HG03045 (cell line): ENCODE measurements around the gene HTRA1.

Experiments used
- ATAC-seq: cut with Tn5 transposase; IDR thresholded peaks from one replicate; pipeline ENCODE4 v1.9.1; 2021; ENCODE audit warnings: mild to moderate bottlenecking, moderate library complexity; ENCODE audit not compliant: unreplicated experiment

HTRA1 gene

DNA sequence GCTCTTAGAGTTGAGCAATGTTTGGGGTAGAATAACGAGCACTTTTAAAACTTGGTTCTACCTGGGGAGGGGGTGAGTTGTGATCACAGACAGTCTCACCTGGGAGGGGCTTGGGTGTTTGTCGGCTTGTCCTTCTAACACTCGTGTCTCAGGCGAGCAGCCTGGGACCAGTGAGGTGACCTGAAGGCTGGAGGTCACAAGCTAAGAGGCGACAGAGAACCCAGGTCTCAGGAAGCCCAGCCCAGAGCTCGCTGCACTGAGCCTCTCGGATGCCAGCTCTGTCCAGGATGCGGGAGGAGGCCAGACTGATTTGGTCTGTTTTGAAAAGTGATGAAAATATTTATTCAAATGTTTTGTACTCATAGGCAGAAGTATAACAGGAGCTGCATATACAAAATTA is 11.8 kb downstream of the HTRA1 start:
- ATAC-seq, result no peak

DNA sequence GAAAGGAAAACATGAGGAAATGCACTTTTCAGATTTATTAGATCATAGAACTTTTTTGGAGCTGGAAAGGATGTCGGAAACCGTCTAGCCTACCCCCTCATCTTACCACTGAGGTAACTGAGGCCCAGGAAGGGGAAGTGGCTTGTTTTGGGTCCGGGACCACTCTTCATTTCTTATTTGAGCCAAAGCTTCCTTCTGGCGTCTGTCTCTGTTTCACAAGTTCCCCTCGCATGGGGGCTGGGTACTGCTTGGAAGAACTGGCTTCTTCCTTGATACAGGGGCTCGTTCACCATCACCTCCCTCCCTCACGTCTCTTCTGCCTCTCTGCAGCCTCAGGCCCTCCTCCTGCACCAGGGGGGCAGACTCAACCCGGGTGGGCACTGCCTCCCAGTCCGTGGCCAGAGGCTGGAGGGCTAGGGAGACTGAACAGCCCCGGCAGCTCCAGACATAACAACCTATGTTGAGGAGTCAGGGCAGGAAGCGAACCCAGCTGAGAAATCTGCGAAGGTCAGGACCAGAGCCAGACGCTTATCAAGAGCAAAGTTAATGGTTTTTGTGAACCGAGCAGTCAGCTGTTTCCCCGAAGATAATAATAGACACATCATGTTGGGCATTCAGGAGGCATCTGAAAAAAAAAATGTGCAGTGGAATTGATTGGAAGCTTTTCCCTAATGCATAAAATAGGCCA is 12.9 kb downstream of the HTRA1 start:
- no peak for ATAC-seq

DNA sequence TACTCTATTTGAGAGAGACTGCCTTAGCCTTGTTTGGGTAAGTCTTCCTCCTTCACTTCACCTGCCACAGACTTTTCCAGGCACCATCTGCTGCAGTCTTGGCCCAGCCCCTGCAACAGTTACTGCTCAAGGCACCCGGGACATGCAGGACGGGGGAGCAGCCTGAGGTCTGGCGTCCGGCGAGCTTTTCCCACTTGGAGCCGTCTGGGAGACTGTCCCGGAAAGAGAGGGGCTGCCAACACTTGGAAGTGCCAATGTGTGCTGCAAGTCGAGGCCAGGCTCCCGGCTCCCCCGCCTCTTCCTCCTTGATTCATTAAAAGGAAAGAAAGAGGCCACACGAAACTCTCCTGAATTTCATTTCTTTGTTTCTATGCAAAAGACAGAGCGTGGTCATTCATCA is 13.7 kb downstream of the HTRA1 start:
- ATAC-seq, result no peak

DNA sequence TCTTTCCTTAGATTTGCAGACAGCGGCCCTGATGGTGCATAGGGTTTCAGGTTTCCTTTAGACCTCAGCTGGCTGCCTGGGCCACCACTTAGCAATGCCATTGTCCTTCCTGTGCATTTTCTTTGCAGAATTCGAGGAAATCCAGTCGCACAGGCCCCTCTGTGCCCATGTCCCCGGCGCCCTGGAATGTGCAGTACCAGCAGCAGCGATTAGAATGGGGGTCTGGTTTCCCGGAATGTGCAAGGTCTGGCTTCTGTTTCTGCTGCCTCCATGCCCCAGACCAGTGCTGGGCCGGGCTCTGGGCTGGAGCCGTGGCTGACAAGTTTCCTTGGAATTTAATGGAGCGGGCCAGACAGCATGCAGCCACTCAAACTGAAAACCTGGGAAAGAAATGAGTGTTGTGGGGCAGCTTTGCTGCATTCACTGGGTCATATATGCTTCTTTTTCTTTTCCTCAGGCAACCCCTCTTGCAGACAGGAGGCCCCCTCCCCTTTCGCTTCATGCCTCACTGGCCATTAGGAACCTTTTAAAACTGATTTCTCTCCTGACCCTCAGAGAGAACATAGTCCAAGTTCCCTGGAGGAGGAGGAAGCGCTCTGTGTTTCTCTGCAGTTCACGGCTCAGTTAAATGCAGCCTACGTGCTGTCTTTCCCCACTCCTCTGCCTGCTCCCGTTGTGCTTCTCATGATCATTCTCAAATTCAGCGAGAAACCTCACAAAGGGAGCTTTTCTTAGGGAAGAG is 14.4 kb downstream of the HTRA1 start:
- no peak for ATAC-seq

DNA sequence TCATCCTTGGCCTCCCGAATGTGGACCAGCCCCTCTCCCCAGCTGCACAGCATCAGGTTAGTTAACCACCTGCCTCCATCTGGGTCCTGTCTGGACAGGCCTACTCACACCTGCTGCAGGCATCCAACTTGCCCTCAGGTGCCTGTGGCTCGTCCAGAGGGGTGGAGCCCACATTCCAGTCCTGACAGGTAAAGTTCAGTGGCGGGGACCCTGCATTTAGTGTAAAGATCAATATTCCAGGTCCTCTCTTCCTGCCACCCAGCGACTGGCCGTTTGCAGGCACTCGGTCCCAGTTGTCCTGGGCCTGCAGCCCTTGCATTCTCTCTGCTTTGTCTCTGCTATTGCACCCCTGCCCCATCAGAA is 15.0 kb downstream of the HTRA1 start:
- no peak for ATAC-seq

DNA sequence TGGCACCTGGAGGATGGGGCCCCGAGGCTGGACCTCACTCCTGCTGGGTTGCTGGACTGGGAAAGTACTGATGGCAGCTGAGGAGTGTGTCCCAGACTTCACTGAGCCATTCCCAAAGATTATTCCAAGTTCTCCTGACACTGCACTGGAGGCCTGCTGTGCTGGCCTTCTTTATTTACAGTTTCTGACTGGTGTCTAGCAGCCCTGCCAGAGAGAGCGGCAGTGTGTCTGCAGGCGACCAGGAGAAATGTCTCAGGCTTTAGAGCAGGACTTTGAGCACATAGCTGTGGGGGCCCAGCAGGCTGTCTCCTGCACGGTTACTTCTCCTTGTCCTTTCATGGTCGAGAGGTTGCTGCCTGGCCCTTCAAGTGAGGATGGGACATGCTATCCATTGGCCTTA is 16.1 kb downstream of the HTRA1 start:
- ATAC-seq, result no peak

DNA sequence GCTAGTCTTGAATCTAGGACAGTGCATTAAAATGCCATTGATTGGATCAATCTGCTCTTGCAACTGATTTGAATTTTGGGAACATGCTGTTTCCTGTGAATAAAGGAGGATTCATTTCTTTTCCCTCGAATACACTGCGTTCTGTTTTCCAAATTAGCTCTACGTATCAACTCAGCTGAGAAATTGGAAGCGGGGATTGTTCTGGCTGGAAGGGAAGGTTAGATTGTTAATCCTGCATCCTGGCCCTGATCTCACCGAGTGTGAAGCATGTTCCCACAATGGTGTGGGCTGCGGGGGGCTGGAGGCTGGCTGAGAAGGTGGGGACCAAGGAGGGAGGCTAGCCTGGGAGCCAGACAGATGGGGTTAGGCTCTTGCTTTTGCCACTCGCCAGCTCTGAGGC is 17.6 kb downstream of the HTRA1 start:
- no peak for ATAC-seq

DNA sequence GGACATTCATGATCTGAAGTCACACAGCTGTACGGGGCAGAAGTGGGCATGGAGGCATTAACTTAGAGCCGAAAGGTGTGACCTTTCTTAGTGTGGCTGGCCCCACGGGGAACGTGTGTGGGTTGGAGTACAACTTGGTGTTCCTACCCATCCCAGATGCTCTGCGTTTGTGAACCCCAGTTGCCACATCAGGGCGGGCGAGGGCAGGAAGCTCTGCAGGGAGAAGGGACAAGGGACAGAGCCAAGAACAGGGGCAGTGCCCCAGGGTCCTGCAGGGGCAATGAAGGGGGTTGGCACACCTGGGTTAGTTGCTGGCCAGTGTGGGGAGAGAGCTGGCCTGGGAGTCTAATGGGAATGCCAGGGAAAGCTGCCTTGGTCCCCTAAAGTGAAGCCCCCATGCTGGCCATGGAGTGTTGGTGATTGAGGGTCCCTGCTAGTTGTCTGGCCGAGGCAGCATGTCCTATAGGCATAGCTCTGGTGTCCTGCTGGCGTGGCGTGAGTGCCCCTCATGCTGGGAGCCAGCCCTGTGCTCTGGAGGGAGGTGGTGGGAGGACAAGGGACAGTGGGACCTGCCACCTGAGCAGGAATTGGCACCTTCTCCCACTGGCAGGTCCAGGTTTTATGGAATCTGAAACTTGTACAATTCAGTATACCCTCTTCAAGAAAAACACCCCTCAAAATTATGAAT is 18.9 kb downstream of the HTRA1 start:
- no peak for ATAC-seq

DNA sequence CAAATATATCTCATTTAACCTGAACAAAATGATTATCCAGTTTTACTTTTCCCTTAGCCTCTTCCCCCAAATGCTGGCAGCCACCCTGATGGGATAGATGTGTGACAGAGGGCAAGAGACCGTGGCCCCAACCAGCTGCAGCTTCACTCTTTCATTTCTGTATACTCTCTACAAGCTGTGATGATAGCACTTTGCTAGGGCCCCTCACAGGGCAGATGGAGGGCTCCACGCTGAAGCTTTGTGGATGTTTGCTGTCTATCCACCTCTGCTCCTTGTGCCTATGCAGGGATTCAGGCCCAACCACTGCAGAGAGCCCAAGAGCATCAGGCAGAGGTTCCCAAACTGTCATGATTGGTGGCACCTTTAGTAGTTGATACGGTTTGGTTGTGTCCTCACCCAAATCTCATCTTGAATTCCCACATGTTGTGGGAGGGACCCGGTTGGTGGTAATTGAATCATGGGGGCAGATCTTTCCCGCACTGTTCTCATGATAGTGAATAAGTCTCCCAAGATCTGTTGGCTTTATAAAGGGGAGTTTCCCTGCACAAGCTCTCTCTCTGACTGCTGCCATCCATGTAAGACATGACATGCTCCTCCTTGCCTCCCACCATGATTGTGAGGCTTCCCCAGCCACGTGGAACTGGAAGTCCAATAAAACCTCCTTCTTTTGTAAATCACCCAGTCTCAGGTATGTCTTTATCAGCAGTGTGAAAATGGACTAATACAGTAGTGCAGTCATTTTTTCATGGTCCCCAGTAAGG is 20.1 kb downstream of the HTRA1 start:
- no peak for ATAC-seq

DNA sequence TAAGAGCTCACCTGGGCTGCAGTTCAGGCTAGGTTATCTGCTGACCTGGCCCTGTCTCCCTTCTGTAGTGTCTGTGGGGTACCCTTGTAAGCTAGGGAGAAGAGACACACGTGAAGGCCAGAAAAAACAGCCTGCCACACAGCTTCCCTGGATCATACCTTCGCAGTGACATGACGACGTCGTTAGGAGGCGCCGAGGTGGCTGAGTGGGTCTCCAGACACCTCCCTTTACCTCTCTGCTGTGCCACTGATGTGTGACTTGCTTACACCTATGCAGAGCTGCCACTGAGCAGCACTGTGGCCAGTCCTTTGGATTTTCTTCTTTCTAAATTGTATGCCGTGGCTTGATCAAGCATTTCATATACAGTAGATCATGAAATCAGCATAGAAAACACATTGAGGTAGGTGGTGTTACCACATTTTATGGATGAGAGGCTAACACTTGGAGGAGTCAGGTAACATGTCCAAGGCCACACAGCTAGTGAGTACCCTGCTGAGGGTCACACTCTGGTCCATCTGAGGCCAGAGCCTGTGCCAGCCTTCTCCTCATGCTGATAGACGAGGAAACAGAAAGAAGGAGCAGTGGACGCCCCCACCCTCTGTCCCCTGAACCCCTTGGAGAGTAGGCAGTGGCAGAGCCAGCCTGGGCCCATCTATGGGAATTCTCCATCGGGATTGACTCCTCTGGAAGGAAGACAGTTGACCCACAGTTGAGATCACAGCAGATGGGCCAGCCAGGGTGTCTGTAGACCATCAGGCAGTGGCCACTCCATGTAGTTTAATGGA is 23.1 kb downstream of the HTRA1 start:
- ATAC-seq, result no peak

DNA sequence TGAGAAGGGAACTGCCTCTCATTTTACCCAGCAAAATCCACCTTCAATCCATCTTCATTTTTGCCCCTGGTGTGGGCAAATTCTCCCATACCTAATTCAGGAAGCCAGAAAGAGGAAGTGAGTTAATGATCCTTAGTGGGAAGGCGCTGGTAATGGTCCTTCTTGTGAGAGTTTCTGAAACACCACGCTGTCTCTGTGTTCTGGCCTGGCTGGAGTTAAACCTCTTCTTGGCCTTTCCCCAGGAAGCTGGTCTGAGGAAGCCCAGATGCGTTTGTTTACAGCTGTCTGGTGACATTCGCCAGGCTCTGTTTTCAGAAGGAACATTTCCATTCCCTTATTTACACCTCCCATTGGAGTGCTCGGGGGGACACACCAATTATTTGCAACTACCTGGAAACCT is 24.3 kb downstream of the HTRA1 start:
- ATAC-seq, result no peak

DNA sequence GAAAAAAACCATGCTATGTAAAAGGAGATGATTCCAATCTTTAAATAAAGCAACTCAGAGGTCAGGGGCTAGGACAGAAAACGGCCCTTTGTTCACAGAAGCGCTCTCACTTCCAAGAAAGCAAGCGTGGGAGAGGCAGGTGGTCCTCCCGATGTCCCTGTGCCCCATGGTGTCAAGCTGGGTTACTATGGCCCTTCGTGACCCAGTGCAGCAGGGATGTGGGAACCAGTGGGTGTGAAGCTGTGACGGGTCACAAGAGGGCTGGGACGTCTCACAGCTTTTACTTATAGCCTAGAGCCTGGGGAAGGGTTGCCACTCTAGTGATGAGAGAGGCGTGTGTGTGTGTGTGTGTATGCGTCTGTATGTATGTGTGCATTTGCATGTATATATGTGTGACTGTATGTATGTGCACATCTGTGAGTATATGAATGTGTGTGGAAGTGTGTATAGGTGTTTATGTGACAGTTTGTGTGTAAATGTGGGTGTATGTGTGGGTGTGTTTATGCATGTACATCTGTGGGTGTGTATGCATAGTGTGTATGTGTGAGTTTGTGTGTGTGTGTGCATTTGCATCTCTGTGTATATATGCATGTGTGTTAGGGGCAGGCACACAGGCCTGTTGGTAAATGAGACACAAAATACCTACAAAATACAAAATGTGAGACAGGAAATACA is 25.2 kb downstream of the HTRA1 start:
- ATAC-seq, result no peak

DNA sequence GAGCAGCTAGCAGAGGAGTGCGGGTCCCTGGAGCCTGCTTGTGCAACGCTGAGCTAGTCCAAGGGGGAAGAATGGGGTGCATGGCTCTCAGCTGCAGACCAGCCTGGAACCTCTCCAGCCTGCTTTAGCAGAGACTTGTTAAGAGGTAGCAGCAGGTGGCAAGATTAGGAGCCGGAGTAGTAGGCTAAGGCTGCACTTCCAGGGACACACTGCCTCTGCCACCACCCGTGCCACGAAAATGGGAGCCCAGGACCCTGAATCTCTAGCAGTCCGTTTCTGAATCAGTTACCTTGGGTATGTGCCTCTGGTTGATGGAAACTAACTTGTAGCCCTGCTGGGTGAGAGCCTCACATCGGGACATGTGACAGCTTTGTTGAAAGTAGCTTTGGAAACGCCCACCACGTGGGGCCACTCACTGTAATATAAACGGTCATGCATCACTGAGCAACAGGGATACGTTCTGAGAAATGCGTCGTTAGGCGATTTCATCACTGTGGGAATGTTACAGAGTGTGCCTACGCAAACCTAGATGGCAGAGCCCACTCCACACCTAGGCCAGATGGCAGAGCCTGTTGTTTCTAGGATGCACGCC is 25.9 kb downstream of the HTRA1 start:
- ATAC-seq, result no peak

DNA sequence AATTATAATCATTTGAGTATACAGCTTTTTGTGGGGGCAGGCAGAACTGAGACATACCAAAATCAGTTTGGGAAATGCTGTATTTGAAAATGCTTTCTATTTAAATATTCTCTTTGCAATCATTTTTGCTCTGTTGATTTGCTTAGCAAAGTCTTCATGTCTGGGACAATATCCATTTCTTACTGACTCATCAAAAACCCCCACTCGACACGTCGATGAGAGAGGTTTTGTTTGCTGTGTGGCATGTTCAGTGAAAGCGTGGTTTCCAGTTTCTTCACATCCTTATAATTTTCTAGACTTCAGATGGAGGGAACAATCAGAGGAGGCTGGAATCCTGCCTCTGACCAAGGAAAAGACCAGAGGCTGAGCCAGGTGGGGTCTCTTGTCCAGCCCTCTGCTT is 28.9 kb downstream of the HTRA1 start:
- no peak for ATAC-seq

DNA sequence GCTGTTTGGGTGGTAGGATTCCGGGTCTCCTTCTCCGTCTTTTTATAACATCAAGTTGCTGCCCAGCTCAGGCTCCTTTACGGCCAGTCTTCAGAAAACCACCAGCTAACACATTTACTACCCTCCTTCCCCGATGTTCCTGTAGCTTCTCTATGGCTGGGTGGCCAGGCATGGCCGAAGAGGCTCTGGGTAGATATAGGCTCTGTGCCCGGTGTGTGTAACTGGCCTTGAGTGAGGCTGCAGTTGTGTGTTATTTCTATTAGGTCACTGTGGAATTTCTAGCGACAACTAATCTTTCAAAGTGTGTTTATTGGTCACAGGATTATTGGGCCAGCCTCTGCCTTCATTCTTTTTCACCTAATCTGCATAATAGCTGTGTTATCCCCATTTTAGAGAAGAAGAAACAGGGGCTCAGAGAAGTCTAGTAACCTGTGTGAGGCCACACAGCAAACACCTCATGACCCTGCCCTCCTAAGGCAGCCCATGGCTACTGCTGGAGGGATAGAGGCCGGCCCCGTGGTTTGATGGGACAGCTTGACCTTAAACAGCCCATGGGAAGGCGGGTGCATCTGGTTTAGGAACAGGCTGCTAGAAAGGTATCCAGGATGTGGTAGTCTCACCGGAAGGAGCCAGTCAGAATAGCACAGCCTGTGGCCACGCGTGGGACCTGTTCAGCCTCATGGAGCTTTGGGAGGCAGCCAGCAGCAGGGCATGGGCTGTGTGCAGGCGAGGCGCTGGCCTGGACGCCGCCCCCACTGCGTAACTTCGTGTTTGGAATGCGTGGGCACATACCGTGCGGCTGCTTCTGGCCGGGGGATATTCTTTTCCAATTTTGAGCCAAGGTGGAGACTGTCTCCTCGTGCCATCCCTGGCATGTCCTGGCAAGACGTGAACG is 29.7 kb downstream of the HTRA1 start:
- ATAC-seq, result no peak

DNA sequence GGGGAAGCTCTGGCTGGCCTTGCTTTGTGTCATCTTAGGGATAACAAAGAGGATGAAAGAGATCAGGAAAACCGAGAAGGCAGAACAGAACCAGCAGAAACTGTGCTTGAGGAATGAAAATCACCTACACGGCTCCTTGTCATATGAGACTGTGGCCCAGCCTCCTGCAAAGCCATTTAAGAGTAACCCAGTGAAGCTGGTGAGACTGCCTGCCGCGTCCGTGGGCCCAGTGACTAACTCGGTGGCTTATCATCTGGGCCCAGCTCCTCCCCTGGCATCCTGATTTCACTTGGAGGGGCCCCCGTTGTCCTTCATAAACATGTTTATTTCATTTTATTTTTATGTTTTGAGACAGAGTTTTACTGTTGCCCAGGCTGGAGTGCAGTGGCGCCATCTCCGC is 30.7 kb downstream of the HTRA1 start:
- ATAC-seq, result no peak

DNA sequence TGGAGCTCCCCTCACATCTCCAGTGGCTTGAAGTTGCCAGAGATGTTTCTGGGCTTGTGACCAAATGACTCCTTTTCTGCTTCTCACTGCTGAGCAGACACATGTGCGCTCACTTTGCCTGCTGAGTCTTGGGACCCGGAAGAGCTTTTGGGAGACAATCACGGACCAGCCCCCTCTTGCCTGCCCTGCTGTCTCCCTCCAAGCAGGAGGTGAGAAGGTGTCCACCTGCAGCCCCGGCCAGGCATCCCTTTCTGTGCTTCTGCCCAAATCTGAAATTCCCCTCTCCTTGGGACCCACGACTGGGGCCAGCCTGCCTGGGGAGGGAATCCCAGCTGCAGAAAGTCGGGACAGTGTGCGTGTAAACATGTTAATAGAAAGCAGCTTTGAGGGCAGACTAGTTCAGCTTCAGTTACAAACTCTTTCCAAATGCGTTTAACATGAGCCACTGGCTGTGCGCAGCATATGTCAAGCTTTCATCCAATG is 31.7 kb downstream of the HTRA1 start:
- ATAC-seq, result no peak

DNA sequence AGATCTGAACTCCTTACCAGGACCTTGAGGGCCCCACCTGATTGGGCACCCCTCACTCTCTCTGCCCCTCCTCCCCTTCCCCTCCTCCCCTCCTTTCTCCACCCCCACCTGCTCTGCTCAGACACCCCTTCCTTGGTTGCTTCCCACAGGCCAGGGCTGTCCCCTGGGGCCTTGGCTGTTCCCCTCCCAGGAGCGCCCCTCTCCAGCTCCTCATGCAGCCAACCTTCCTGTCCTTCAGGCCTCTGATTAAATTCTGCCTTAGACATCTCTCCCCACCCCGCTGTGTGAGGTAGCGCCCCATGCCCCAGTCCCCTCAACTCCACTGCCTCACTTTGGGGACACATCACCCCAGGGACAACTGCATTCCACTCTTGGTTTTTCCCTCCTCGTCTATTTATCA is 32.4 kb downstream of the HTRA1 start:
- ATAC-seq, result no peak
